Skeletal muscle tissue (tissue), 4 donors: Measurements from ENCODE around the gene ACOT6. TPM values are rescaled to one million over a fixed set of nuclear protein-coding genes. Genes with fewer than 3 reads are reported as not detected.
"Not testable (repeated sequence)": the region's sequence is repeated elsewhere in the genome, so short reads cannot be mapped to it uniquely, and the experiment has no call there.

Experiments used
- H3K27ac ChIP-seq: one replicate; pipeline ENCODE4 v1.7.0; 2013; ENCODE audit warnings: mild to moderate bottlenecking, low read depth, low read length, inconsistent platforms
- H3K27me3 ChIP-seq, 3 donors: one replicate each; pipeline ENCODE4 v1.7.0; 2013; ENCODE audit warnings: low read length in 3 of 3; ENCODE audit not compliant: control insufficient read depth in 3 of 3, insufficient read depth in 3 of 3
- H3K36me3 ChIP-seq, 3 donors: one replicate each; pipeline ENCODE4 v1.7.0; 2013; ENCODE audit warnings: low read length in 3 of 3; ENCODE audit not compliant: control insufficient read depth in 3 of 3, insufficient read depth in 3 of 3
- H3K4me1 ChIP-seq, 3 donors: one replicate each; pipeline ENCODE4 v1.7.0; 2013; ENCODE audit warnings: low read length in 3 of 3, mild to moderate bottlenecking in 3 of 3; ENCODE audit not compliant: control insufficient read depth in 3 of 3, insufficient read depth in 3 of 3
- H3K4me3 ChIP-seq, 3 donors: one replicate each; pipeline ENCODE4 v1.7.0; 2013; ENCODE audit warnings: low read length in 3 of 3
- H3K9ac ChIP-seq, 3 donors: one replicate each; pipeline ENCODE4 v1.7.0; 2013; ENCODE audit warnings: low read length in 3 of 3, mild to moderate bottlenecking in 3 of 3, moderate library complexity in 2 of 3, low read depth in 1 of 3
- H3K9me3 ChIP-seq, 3 donors: one replicate each; pipeline ENCODE4 v1.7.0; 2013; ENCODE audit warnings: low read length in 3 of 3; ENCODE audit not compliant: control insufficient read depth in 3 of 3
- total RNA-seq: library from RNA; depleted of rRNA; stranded (reverse); fragments of >200 nt; gene quantifications from one replicate; pipeline ENCODE4 v1.2.3, GENCODE V29; 2014
- donor health status: Osteomylitis.

ACOT6 gene
- total RNA-seq, 1 donor from 2014 or later, result not detected

- H3K27me3 ChIP-seq, H3K4me3 ChIP-seq, H3K36me3 ChIP-seq, H3K9me3 ChIP-seq, H3K9ac ChIP-seq, H3K27ac ChIP-seq: not testable (repeated sequence)
- peaks cover 8 to 22% (median 9%) of the 10 kb centered on the region in 3 donors for H3K4me1 ChIP-seq
Observed at GRCh38 chr14:73573034-73573433, 39.3 kb upstream of the ACOT6 start.

GRCh38 chr14:73573740-73574139 lies 38.6 kb upstream of the ACOT6 start:
- H3K9me3 ChIP-seq, H3K27me3 ChIP-seq, H3K9ac ChIP-seq, H3K4me3 ChIP-seq, H3K36me3 ChIP-seq, H3K27ac ChIP-seq: not testable (repeated sequence)
- peaks cover 2 to 15% (median 3%) of the 10 kb centered on the region in 3 donors for H3K4me1 ChIP-seq

GRCh38 chr14:73574251-73574650 lies 38.1 kb upstream of the ACOT6 start:
- H3K27ac ChIP-seq, H3K27me3 ChIP-seq, H3K9me3 ChIP-seq, H3K9ac ChIP-seq, H3K36me3 ChIP-seq, H3K4me3 ChIP-seq: not testable (repeated sequence)
- H3K4me1 ChIP-seq, result peaks cover 0 to 13% (median 2%) of the 10 kb centered on the region in 3 donors

- Histone ChIP-seq H3K4me1 (peaks cover 0 to 3% (median 2%) of the 10 kb centered on the region in 3 donors), H3K4me3 (no peak overlapping the region), H3K27ac (no peak overlapping the region), H3K27me3 (no peaks in the 10 kb centered on the region), H3K9me3 (no peaks in the 10 kb centered on the region), H3K36me3 (peaks cover 4 to 10% (median 6%) of the 10 kb centered on the region in 3 donors), H3K9ac (no peak overlapping the region)
Observed at GRCh38 chr14:73576391-73576790, 35.9 kb upstream of the ACOT6 start.

DNA sequence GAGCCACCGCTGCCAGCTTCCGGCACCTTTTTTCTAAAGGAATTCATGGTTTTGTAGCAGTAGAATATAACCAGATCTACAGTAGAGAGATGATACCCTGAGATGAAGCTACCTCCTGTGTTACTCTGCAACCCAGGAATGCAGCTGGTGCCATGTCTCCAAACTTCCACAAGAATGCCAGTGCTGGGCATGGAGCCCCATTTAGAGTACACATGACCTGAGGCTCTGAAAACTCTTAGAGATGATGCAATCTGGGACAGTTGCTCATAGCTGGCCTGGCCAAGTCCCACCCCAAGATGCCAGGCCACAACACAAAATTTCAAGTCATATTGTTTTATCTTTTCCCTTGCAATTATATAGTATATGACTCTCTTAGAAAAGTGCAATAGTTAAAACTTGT lies 35.1 kb upstream of the ACOT6 start:
- not testable (repeated sequence) for H3K36me3 ChIP-seq, H3K27ac ChIP-seq, H3K9me3 ChIP-seq, H3K4me3 ChIP-seq, H3K27me3 ChIP-seq, H3K9ac ChIP-seq, H3K4me1 ChIP-seq

GRCh38 chr14:73582102-73582979 lies 30.0 kb upstream of the ACOT6 start:
- H3K27ac ChIP-seq, H3K36me3 ChIP-seq, H3K4me1 ChIP-seq, H3K9me3 ChIP-seq, H3K27me3 ChIP-seq, H3K4me3 ChIP-seq, H3K9ac ChIP-seq: not testable (repeated sequence)

DNA sequence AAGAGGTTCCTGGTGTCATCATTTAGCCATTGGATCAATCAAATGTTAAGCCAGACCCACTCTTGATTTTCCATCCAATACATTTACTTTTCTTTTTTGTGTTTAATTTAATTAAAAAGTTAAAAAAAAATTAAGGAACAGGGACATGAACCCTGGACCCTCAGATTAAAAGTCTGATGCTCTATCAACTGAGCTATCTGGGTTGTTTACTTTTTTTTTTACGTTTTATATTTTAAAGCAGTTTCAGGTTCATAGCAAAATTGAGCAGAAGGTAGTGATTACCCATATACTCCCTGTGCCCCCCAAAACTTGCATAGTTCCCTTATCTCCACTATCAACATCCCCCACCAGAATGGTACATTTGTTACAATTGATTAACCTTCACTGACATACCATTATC lies 23.6 kb upstream of the ACOT6 start:
- Histone ChIP-seq H3K27me3 (no peaks in the 10 kb centered on the region), H3K4me3 (no peak overlapping the region), H3K9ac (no peak overlapping the region), H3K4me1 (peaks cover 0 to 10% (median 5%) of the 10 kb centered on the region in 3 donors), H3K27ac (no peak overlapping the region), H3K36me3 (no peaks in the 10 kb centered on the region), H3K9me3 (no peaks in the 10 kb centered on the region)

GRCh38 chr14:73589116-73589515 lies 23.2 kb upstream of the ACOT6 start:
- no peaks in the 10 kb centered on the region for H3K36me3 ChIP-seq
- no peak overlapping the region for H3K27ac ChIP-seq
- H3K4me3 ChIP-seq, result no peak overlapping the region
- no peaks in the 10 kb centered on the region for H3K27me3 ChIP-seq
- no peaks in the 10 kb centered on the region for H3K9me3 ChIP-seq
- peaks cover 0 to 10% (median 5%) of the 10 kb centered on the region in 3 donors for H3K4me1 ChIP-seq
- no peak overlapping the region for H3K9ac ChIP-seq

DNA sequence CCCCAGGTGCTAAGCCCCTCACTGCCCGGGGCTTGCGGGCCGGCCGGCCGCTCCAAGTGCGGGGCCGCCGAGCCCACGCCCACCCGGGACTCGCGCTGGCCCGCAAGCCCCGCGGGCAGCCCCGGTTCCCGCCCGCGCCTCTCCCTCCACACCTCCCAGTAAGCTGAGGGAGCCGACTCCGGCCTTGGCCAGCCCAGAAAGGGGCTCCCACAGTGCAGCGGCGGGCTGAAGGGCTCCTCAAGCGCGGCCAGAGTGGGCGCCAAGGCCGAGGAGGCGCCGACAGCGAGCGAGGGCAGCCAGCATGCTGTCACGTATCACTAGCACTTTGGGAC lies 21.7 kb upstream of the ACOT6 start:
- H3K27ac ChIP-seq, H3K4me3 ChIP-seq, H3K9me3 ChIP-seq, H3K27me3 ChIP-seq, H3K9ac ChIP-seq, H3K36me3 ChIP-seq: not testable (repeated sequence)
- H3K4me1 ChIP-seq, result peaks cover 0 to 10% (median 5%) of the 10 kb centered on the region in 3 donors

GRCh38 chr14:73591690-73592449 lies 20.4 kb upstream of the ACOT6 start, which contains the start of gene ACOT4:
ACOT4 (plus strand) TSS chr14:73591873; CDS start chr14:73591960, 87 bp downstream.
- H3K9ac ChIP-seq, result peak within 1 kb of the TSS; percentile 59 to 79 (median 61)
- no peak within 1 kb of the TSS for H3K27ac ChIP-seq

More at GRCh38 chr14:73591690-73592449, 20.4 kb upstream of the ACOT6 start, which contains the start of gene ACOT4:
- no peaks in the 10 kb centered on the region for H3K9me3 ChIP-seq
- H3K4me1 ChIP-seq, result peaks cover 0 to 10% (median 5%) of the 10 kb centered on the region in 3 donors
- no peaks in the 10 kb centered on the region for H3K36me3 ChIP-seq
- peak within 1 kb of the TSS; percentile 66 to 76 (median 75) for H3K4me3 ChIP-seq
- H3K27me3 ChIP-seq, result no peaks in the 10 kb centered on the region
